Mesenchymal stem cell (in vitro differentiated cells and primary cell): Measurements from ENCODE around the gene KCNH6.

Source experiments
- DNase-seq: peaks from one replicate; pipeline ENCODE4 v3.0.0-alpha.2; 2013
- H2AFZ ChIP-seq: one replicate; pipeline ENCODE4 v1.6.1; 2013; ENCODE audit warnings: low read depth, mild to moderate bottlenecking, control low read depth, inconsistent platforms, low read length, moderate library complexity
- H2AK5ac ChIP-seq: 2 replicates; pipeline ENCODE4 v1.6.1; 2013; ENCODE audit warnings: low read length, moderate library complexity, mild to moderate bottlenecking, inconsistent platforms; ENCODE audit not compliant: severe bottlenecking
- H2BK120ac ChIP-seq: one replicate; pipeline ENCODE4 v1.6.1; 2013; ENCODE audit warnings: low read depth, mild to moderate bottlenecking, inconsistent platforms, low read length, moderate library complexity
- H2BK12ac ChIP-seq, 2 experiments: one replicate each; pipeline ENCODE4 v1.6.1; 2013; ENCODE audit warnings: inconsistent platforms in 2 of 2, low read length in 2 of 2, mild to moderate bottlenecking in 2 of 2, moderate library complexity in 2 of 2, control low read depth in 1 of 2
- H2BK15ac ChIP-seq: one replicate; pipeline ENCODE4 v1.6.1; 2013; ENCODE audit warnings: mild to moderate bottlenecking, low read depth, inconsistent platforms; ENCODE audit not compliant: poor library complexity, severe bottlenecking
- H2BK5ac ChIP-seq: 2 replicates; pipeline ENCODE4 v1.6.1; 2013; ENCODE audit warnings: low read depth, mild to moderate bottlenecking, low read length, control low read depth, inconsistent platforms; ENCODE audit not compliant: poor library complexity, severe bottlenecking
- H3K14ac ChIP-seq, 2 experiments: one replicate each; pipeline ENCODE4 v1.6.1; 2013; ENCODE audit warnings: inconsistent platforms in 2 of 2, low read length in 2 of 2, control low read depth in 1 of 2, mild to moderate bottlenecking in 1 of 2, moderate library complexity in 1 of 2
- H3K18ac ChIP-seq, 2 experiments: one replicate each; pipeline ENCODE4 v1.6.1; 2013; ENCODE audit warnings: inconsistent platforms in 2 of 2, low read length in 2 of 2, control low read depth in 1 of 2, low read depth in 1 of 2, mild to moderate bottlenecking in 1 of 2
- H3K23ac ChIP-seq, 2 experiments: one replicate each; pipeline ENCODE4 v1.6.1; 2013; ENCODE audit warnings: inconsistent platforms in 2 of 2, low read length in 2 of 2, mild to moderate bottlenecking in 2 of 2, moderate library complexity in 2 of 2, control low read depth in 1 of 2
- H3K27ac ChIP-seq: 2 replicates; pipeline ENCODE4 v1.5.1; 2013; ENCODE audit warnings: mild to moderate bottlenecking, moderate library complexity, low read length, control low read depth, inconsistent platforms; ENCODE audit not compliant: poor library complexity, severe bottlenecking
- H3K27me3 ChIP-seq, 2 experiments: 2 replicates each; pipeline versions ENCODE4 v1.6.1 to v1.7.0; 2013; ENCODE audit warnings: low read length in 2 of 2, mild to moderate bottlenecking in 2 of 2, moderate library complexity in 2 of 2, control low read depth in 1 of 2, inconsistent platforms in 1 of 2; ENCODE audit not compliant: control insufficient read depth in 1 of 2, insufficient read depth in 1 of 2
- H3K36me3 ChIP-seq, 2 experiments: 2 replicates each; pipeline versions ENCODE4 v1.6.1 to v1.7.0; 2013; ENCODE audit warnings: low read length in 2 of 2, control low read depth in 1 of 2, inconsistent platforms in 1 of 2, low read depth in 1 of 2, mild to moderate bottlenecking in 1 of 2; ENCODE audit not compliant: insufficient read depth in 2 of 2, control insufficient read depth in 1 of 2
- H3K4ac ChIP-seq, 2 experiments: one replicate each; pipeline ENCODE4 v1.6.1; 2013; ENCODE audit warnings: inconsistent platforms in 2 of 2, low read length in 2 of 2, mild to moderate bottlenecking in 2 of 2, moderate library complexity in 2 of 2, control low read depth in 1 of 2, low read depth in 1 of 2
- H3K4me1 ChIP-seq: 2 replicates; pipeline ENCODE4 v1.6.1; 2013; ENCODE audit warnings: low read depth, low read length, control low read depth; ENCODE audit not compliant: control insufficient read depth, insufficient read depth
- H3K4me2 ChIP-seq: 2 replicates; pipeline ENCODE4 v1.6.1; 2013; ENCODE audit warnings: low read length, mild to moderate bottlenecking, inconsistent platforms; ENCODE audit not compliant: poor library complexity, severe bottlenecking
- H3K4me3 ChIP-seq, 2 experiments: 2 replicates each; pipeline versions ENCODE4 v1.5.1 to v1.7.0; 2013; ENCODE audit warnings: low read length in 2 of 2, mild to moderate bottlenecking in 2 of 2, control low read depth in 1 of 2, low read depth in 1 of 2; ENCODE audit not compliant: insufficient read depth in 1 of 2
- H3K79me1 ChIP-seq: replicated peaks from 2 replicates; pipeline ENCODE4 v1.6.1; 2013; ENCODE audit warnings: mild to moderate bottlenecking, control low read depth, low read length, inconsistent platforms; ENCODE audit not compliant: poor library complexity, severe bottlenecking
- H3K9ac ChIP-seq: 2 replicates; pipeline ENCODE4 v1.7.0; 2013; ENCODE audit warnings: mild to moderate bottlenecking, low read length, moderate library complexity
- H3K9me3 ChIP-seq: 2 replicates; pipeline ENCODE4 v1.7.0; 2013; ENCODE audit warnings: mild to moderate bottlenecking, low read length; ENCODE audit not compliant: control insufficient read depth
- H4K8ac ChIP-seq: one replicate; pipeline ENCODE4 v1.6.1; 2013; ENCODE audit warnings: inconsistent platforms, mild to moderate bottlenecking, low read length, moderate library complexity
- H4K91ac ChIP-seq: one replicate; pipeline ENCODE4 v1.6.1; 2013; ENCODE audit warnings: mild to moderate bottlenecking, low read length, inconsistent platforms
- WGBS: methylation state at CpG from one replicate; pipeline ENCODE4 v1.1.7; 2013; ENCODE audit warnings: mixed read lengths; 5-methylcytosine and 5-hydroxymethylcytosine counted together

KCNH6 gene

GRCh38 chr17:63483038-63483437 is 40.1 kb upstream of the KCNH6 start:
- DNase-seq: no peak
- Histone ChIP-seq H3K18ac (no peak overlapping the region), H4K8ac (no peak overlapping the region), H4K91ac (no peak overlapping the region), H2AFZ (no peak overlapping the region), H3K4me3 (no peak overlapping the region), H3K27ac (no peak overlapping the region), H2AK5ac (no peak overlapping the region), H2BK120ac (no peak overlapping the region), H3K27me3 (peaks cover 0 to 44% of the 10 kb centered on the region in 2 experiments), H3K14ac (no peak overlapping the region), H2BK12ac (no peak overlapping the region), H3K9me3 (no peaks in the 10 kb centered on the region), H3K9ac (no peak overlapping the region), H2BK15ac (no peak overlapping the region), H3K36me3 (peaks cover 0 to 77% of the 10 kb centered on the region in 2 experiments), H3K4me2 (no peak overlapping the region), H2BK5ac (no peak overlapping the region), H3K4me1 (peaks cover 14% of the 10 kb centered on the region), H3K23ac (no peak overlapping the region), H3K79me1 (no peaks in the 10 kb centered on the region), H3K4ac (no peak overlapping the region)
- 81% methylated on average over 10 of the region's 10 CpGs for WGBS

GRCh38 chr17:63483655-63484575 is 39.2 kb upstream of the KCNH6 start:
- H2BK120ac ChIP-seq: no peak overlapping the region
- no peak overlapping the region for H2AFZ ChIP-seq
- no peak overlapping the region for H2BK5ac ChIP-seq
- 93% methylated on average over 16 of the region's 16 CpGs for WGBS
- H3K9me3 ChIP-seq: no peaks in the 10 kb centered on the region
- no peak overlapping the region for H2BK15ac ChIP-seq
- no peak overlapping the region for H3K27ac ChIP-seq
- H3K4me3 ChIP-seq: no peak overlapping the region
- no peak for DNase-seq
- peaks cover 10% of the 10 kb centered on the region for H3K4me1 ChIP-seq
- peaks cover 0 to 41% of the 10 kb centered on the region in 2 experiments for H3K27me3 ChIP-seq
- H2AK5ac ChIP-seq: no peak overlapping the region
- peaks cover 0 to 85% of the 10 kb centered on the region in 2 experiments for H3K36me3 ChIP-seq
- no peaks in the 10 kb centered on the region for H3K79me1 ChIP-seq
- H3K18ac ChIP-seq: no peak overlapping the region
- H3K4ac ChIP-seq: no peak overlapping the region
- no peak overlapping the region for H4K8ac ChIP-seq
- H4K91ac ChIP-seq: no peak overlapping the region
- no peak overlapping the region for H3K14ac ChIP-seq
- no peak overlapping the region for H3K4me2 ChIP-seq
- H2BK12ac ChIP-seq: no peak overlapping the region
- no peak overlapping the region for H3K23ac ChIP-seq
- no peak overlapping the region for H3K9ac ChIP-seq

GRCh38 chr17:63486317-63487013 is 36.7 kb upstream of the KCNH6 start:
- no peak overlapping the region for H3K23ac ChIP-seq
- no peak overlapping the region for H3K4me3 ChIP-seq
- WGBS: 83% methylated on average over 12 of the region's 12 CpGs
- H4K8ac ChIP-seq: no peak overlapping the region
- H3K27me3 ChIP-seq: peaks cover 0 to 54% of the 10 kb centered on the region in 2 experiments
- no peak overlapping the region for H3K14ac ChIP-seq
- no peak overlapping the region for H3K9ac ChIP-seq
- H2BK120ac ChIP-seq: no peak overlapping the region
- H2AK5ac ChIP-seq: no peak overlapping the region
- no peak for DNase-seq
- H3K27ac ChIP-seq: no peak overlapping the region
- no peak overlapping the region for H2BK5ac ChIP-seq
- H3K9me3 ChIP-seq: no peaks in the 10 kb centered on the region
- H3K4me2 ChIP-seq: no peak overlapping the region
- H3K18ac ChIP-seq: no peak overlapping the region
- no peak overlapping the region for H3K4ac ChIP-seq
- no peak overlapping the region for H2BK15ac ChIP-seq
- H4K91ac ChIP-seq: no peak overlapping the region
- H3K36me3 ChIP-seq: peaks cover 0 to 91% of the 10 kb centered on the region in 2 experiments
- no peak overlapping the region for H2AFZ ChIP-seq
- H2BK12ac ChIP-seq: no peak overlapping the region
- H3K4me1 ChIP-seq: peaks cover 1% of the 10 kb centered on the region
- no peaks in the 10 kb centered on the region for H3K79me1 ChIP-seq

- Histone ChIP-seq H2AK5ac (no peak overlapping the region), H3K4me1 (peaks cover 5% of the 10 kb centered on the region), H3K14ac (no peak overlapping the region), H3K4ac (no peak overlapping the region), H2BK15ac (peak overlapping the region; percentile 38), H3K4me2 (no peak overlapping the region), H3K36me3 (peaks cover 0 to 92% of the 10 kb centered on the region in 2 experiments), H3K23ac (no peak overlapping the region), H3K79me1 (no peaks in the 10 kb centered on the region), H3K18ac (no peak overlapping the region), H3K27me3 (peaks cover 0 to 59% of the 10 kb centered on the region in 2 experiments), H2AFZ (no peak overlapping the region), H3K27ac (no peak overlapping the region), H2BK5ac (no peak overlapping the region), H2BK12ac (no peak overlapping the region), H3K4me3 (no peak overlapping the region), H4K8ac (no peak overlapping the region), H4K91ac (no peak overlapping the region), H2BK120ac (no peak overlapping the region), H3K9ac (no peak overlapping the region), H3K9me3 (no peaks in the 10 kb centered on the region)
- WGBS: 91% methylated on average over 11 of the region's 11 CpGs
- no peak for DNase-seq
These were observed 36.2 kb upstream of the KCNH6 start for GRCh38 chr17:63487014-63487339.
